ENCODE data around the gene LGALS12.

The LGALS12 gene

DNA sequence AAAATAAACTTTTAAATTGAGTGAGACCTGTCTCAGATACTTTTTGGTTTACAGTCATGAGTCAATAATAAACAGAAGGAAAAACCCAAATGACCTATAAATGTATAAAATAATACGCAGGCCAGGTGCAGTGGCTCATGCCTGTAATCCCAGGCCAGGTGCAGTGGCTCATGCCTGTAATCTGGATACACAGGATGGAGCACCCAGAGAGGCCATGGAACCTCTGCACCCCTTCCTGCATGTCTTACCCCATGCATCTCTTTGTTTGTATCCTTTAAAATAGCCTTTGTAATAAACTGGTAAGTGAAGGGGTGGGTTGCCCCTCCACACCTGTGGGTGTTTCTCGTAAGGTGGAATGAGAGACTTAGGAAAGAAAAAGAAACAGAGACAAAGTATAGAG, 21.8 kb downstream of the LGALS12 start:
- TF ChIP-seq RAD21 (IDR thresholded peaks at IDR 0.05; ENCODE audit: low read depth) = no peak
- TF ChIP-seq EGR1 (IDR thresholded peaks at IDR 0.05) = no peak
- no peak for TF ChIP-seq TAF1 (IDR thresholded peaks at IDR 0.05; ENCODE audit: low read depth)
- no peak for TF ChIP-seq TEAD4 (IDR thresholded peaks at IDR 0.05)
- no peak for TF ChIP-seq NFIC (IDR thresholded peaks at IDR 0.05)
- no peak for TF ChIP-seq CREB1 (IDR thresholded peaks at IDR 0.05; ENCODE audit: low read depth)
- no peak for TF ChIP-seq MAX (IDR thresholded peaks at IDR 0.05)
- TF ChIP-seq FOXM1 (IDR thresholded peaks at IDR 0.05; ENCODE audit: borderline replicate concordance, low read depth) = no peak
- TF ChIP-seq EP300 (IDR thresholded peaks at IDR 0.05; ENCODE audit: borderline replicate concordance) = no peak
- no peak for TF ChIP-seq TCF12 (IDR thresholded peaks at IDR 0.05; ENCODE audit: low read depth)
- TF ChIP-seq USF1 (IDR thresholded peaks at IDR 0.05) = no peak
- TF ChIP-seq YY1 (IDR thresholded peaks at IDR 0.05; ENCODE audit: low read depth) = no peak
- no peak for TF ChIP-seq CEBPB (IDR thresholded peaks at IDR 0.05)
- no peak for TF ChIP-seq ZBTB7A (IDR thresholded peaks at IDR 0.05; ENCODE audit: low read depth)

DNA sequence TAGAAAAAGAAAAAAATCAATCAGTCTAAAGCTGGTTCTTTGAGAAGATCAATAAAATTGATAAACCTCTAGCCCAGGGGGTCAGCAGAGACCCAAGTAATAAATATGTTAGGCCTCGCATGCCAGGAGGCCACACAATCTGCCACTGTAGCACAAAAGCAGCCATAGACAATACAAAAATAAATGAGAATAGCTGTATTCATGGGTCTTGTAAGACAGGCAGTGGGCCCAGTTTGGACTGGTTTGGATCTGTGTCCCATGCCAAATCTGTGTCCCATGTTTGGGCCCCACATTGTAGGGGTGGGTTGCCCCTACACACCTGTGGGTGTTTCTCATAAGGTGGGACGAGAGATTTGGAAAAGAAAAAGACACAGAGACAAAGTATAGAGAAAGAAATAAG, 24.1 kb downstream of the LGALS12 start:
- TF ChIP-seq RAD21 (IDR thresholded peaks at IDR 0.05; ENCODE audit: low read depth) = no peak
- TF ChIP-seq ZBTB7A (IDR thresholded peaks at IDR 0.05; ENCODE audit: low read depth) = no peak
- TF ChIP-seq USF1 (IDR thresholded peaks at IDR 0.05) = no peak
- TF ChIP-seq YY1 (IDR thresholded peaks at IDR 0.05; ENCODE audit: low read depth) = no peak
- no peak for TF ChIP-seq TEAD4 (IDR thresholded peaks at IDR 0.05)

- no peak for TF ChIP-seq TAF1 (IDR thresholded peaks at IDR 0.05; ENCODE audit: low read depth)
- TF ChIP-seq RAD21 (IDR thresholded peaks at IDR 0.05; ENCODE audit: low read depth) = no peak
- TF ChIP-seq TCF12 (IDR thresholded peaks at IDR 0.05; ENCODE audit: low read depth) = no peak
- no peak for TF ChIP-seq USF1 (IDR thresholded peaks at IDR 0.05)
- no peak for TF ChIP-seq YY1 (IDR thresholded peaks at IDR 0.05; ENCODE audit: low read depth)
- no peak for TF ChIP-seq FOXM1 (IDR thresholded peaks at IDR 0.05; ENCODE audit: borderline replicate concordance, low read depth)
- TF ChIP-seq, protein P1, sequence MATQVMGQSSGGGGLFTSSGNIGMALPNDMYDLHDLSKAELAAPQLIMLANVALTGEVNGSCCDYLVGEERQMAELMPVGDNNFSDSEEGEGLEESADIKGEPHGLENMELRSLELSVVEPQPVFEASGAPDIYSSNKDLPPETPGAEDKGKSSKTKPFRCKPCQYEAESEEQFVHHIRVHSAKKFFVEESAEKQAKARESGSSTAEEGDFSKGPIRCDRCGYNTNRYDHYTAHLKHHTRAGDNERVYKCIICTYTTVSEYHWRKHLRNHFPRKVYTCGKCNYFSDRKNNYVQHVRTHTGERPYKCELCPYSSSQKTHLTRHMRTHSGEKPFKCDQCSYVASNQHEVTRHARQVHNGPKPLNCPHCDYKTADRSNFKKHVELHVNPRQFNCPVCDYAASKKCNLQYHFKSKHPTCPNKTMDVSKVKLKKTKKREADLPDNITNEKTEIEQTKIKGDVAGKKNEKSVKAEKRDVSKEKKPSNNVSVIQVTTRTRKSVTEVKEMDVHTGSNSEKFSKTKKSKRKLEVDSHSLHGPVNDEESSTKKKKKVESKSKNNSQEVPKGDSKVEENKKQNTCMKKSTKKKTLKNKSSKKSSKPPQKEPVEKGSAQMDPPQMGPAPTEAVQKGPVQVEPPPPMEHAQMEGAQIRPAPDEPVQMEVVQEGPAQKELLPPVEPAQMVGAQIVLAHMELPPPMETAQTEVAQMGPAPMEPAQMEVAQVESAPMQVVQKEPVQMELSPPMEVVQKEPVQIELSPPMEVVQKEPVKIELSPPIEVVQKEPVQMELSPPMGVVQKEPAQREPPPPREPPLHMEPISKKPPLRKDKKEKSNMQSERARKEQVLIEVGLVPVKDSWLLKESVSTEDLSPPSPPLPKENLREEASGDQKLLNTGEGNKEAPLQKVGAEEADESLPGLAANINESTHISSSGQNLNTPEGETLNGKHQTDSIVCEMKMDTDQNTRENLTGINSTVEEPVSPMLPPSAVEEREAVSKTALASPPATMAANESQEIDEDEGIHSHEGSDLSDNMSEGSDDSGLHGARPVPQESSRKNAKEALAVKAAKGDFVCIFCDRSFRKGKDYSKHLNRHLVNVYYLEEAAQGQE (IDR thresholded peaks at IDR 0.05; ENCODE audit: low read depth) = no peak
- no peak for TF ChIP-seq ZBTB7A (IDR thresholded peaks at IDR 0.05; ENCODE audit: low read depth)
- TF ChIP-seq CREB1 (IDR thresholded peaks at IDR 0.05; ENCODE audit: low read depth) = no peak
- no peak for TF ChIP-seq NFIC (IDR thresholded peaks at IDR 0.05)
- no peak for TF ChIP-seq TEAD4 (IDR thresholded peaks at IDR 0.05)
- no peak for TF ChIP-seq CEBPB (IDR thresholded peaks at IDR 0.05)
- TF ChIP-seq EP300 (IDR thresholded peaks at IDR 0.05; ENCODE audit: borderline replicate concordance) = no peak
- TF ChIP-seq EGR1 (IDR thresholded peaks at IDR 0.05) = no peak
Measured at GRCh38 chr11:63532117-63532516, 26.2 kb downstream of the LGALS12 start.

DNA sequence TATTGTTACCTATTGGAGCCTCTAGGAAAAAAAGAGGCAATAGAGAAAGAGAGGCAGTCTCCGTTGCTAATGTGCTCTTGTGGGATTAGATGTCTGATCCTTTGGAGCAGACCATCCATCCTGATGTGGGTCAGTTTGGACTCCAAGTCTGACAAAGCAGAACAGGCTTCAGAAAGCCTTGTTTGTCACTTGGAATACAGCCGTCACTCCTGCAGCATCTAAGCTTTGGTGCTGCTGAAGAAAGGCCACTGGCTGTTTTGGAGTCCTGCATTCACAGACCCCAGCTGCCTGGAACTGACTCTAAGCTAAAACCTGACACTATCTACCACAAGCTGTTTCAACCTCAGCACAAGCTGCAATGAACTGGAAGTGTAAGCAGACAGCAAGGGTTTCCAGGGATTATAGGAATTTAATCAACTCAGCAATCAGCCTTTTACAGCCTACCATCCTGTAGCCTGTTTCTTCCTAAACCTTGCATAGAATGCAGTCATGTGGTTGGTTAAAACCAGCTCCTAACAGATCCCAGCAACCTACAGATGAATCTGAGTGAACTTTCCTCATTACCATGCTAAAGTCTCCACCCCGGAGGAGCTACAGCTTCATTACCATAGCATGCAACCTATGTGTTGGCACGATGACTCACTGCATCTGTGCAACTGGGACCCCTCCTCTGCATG, 27.1 kb downstream of the LGALS12 start:
- TF ChIP-seq CREB1 (IDR thresholded peaks at IDR 0.05; ENCODE audit: low read depth) = no peak
- TF ChIP-seq TCF12 (IDR thresholded peaks at IDR 0.05; ENCODE audit: low read depth) = no peak
- no peak for TF ChIP-seq ZBTB7A (IDR thresholded peaks at IDR 0.05; ENCODE audit: low read depth)
- TF ChIP-seq NFIC (IDR thresholded peaks at IDR 0.05) = no peak
- no peak for TF ChIP-seq TAF1 (IDR thresholded peaks at IDR 0.05; ENCODE audit: low read depth)
- TF ChIP-seq CEBPB (IDR thresholded peaks at IDR 0.05) = no peak
- TF ChIP-seq TEAD4 (IDR thresholded peaks at IDR 0.05) = no peak
- no peak for TF ChIP-seq FOXM1 (IDR thresholded peaks at IDR 0.05; ENCODE audit: borderline replicate concordance, low read depth)
- TF ChIP-seq MAX (IDR thresholded peaks at IDR 0.05) = no peak
- TF ChIP-seq USF1 (IDR thresholded peaks at IDR 0.05) = no peak
- no peak for TF ChIP-seq YY1 (IDR thresholded peaks at IDR 0.05; ENCODE audit: low read depth)
- TF ChIP-seq, protein P1 (IDR thresholded peaks at IDR 0.05; ENCODE audit: low read depth) = no peak
- TF ChIP-seq EP300 (IDR thresholded peaks at IDR 0.05; ENCODE audit: borderline replicate concordance) = no peak
- no peak for TF ChIP-seq RAD21 (IDR thresholded peaks at IDR 0.05; ENCODE audit: low read depth)
- TF ChIP-seq EGR1 (IDR thresholded peaks at IDR 0.05) = no peak

DNA sequence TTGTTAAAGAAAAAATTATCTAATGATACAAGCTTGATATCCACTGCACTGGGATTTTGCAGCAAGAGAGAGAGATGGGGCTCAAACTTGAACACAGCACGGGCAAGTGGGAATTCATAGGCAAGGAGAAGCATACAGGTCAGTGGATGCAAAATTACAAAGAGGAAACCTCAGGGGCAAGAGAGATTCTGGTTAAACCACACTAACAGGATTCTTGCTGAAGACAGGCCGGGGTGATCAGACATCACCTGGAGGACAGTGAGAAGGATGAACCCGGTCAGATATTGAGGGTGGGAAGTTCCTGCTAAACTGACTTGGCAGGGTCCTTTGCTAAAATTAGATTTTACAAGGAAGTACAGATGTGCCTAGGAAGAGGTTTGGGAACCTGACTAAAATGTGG, 28.2 kb downstream of the LGALS12 start:
- TF ChIP-seq CEBPB (IDR thresholded peaks at IDR 0.05) (no peak), MAX (IDR thresholded peaks at IDR 0.05) (no peak), TAF1 (IDR thresholded peaks at IDR 0.05; ENCODE audit: low read depth) (no peak), YY1 (IDR thresholded peaks at IDR 0.05; ENCODE audit: low read depth) (no peak), EGR1 (IDR thresholded peaks at IDR 0.05) (no peak), TCF12 (IDR thresholded peaks at IDR 0.05; ENCODE audit: low read depth) (no peak), ZBTB7A (IDR thresholded peaks at IDR 0.05; ENCODE audit: low read depth) (no peak), RAD21 (IDR thresholded peaks at IDR 0.05; ENCODE audit: low read depth) (no peak), USF1 (IDR thresholded peaks at IDR 0.05) (no peak), TEAD4 (IDR thresholded peaks at IDR 0.05) (no peak), EP300 (IDR thresholded peaks at IDR 0.05; ENCODE audit: borderline replicate concordance) (no peak)
- TF ChIP-seq, protein P1 (IDR thresholded peaks at IDR 0.05; ENCODE audit: low read depth) = no peak

All from Ishikawa (cell line).